Vagina (tissue), 2 donors: ENCODE results near the gene FNBP1L. TPM values are rescaled to one million over a fixed set of nuclear protein-coding genes. Genes with fewer than 3 reads are reported as not detected.

Source experiments
- DNase-seq, 2 donors: peaks; one replicate each; pipeline ENCODE4 v3.0.0-alpha.2; 2017; ENCODE audit errors: extremely low spot score in 2 of 2
- H3K27ac ChIP-seq: fragments of 200-600 bp; sonication (generic); one replicate; pipeline ENCODE4 v1.5.1; 2019
- H3K27me3 ChIP-seq: fragments of 200-600 bp; sonication (generic); one replicate; pipeline ENCODE4 v1.5.1; 2019
- H3K36me3 ChIP-seq, 2 donors: fragments of 200-600 bp; sonication (generic); one replicate each; pipeline ENCODE4 v1.5.1; 2017 to 2019
- H3K4me1 ChIP-seq: fragments of 200-600 bp; sonication (generic); one replicate; pipeline ENCODE4 v1.5.1; 2019
- H3K4me3 ChIP-seq, 2 donors: fragments of 200-600 bp; sonication (generic); 1 replicate in 1 of 2; 2 replicates in 1 of 2; pipeline ENCODE4 v1.5.1; 2016 to 2019
- H3K9me3 ChIP-seq: fragments of 200-600 bp; sonication (generic); one replicate; pipeline ENCODE4 v1.5.1; 2019
- POLR2A ChIP-seq, 2 donors: fragments of 450-650 bp; IDR thresholded peaks; one replicate each; pipeline ENCODE4 v1.6.1; 2017; ENCODE audit warnings: antibody characterized with exemption in 2 of 2, mild to moderate bottlenecking in 2 of 2, moderate library complexity in 2 of 2
- POLR2AphosphoS5 ChIP-seq, 2 donors: sonication (generic); formaldehyde crosslinking; IDR thresholded peaks; one replicate each; pipeline ENCODE4 v1.9.0; 2017; ENCODE audit warnings: antibody characterized with exemption in 2 of 2, mild to moderate bottlenecking in 2 of 2, low read depth in 1 of 2; ENCODE audit not compliant: insufficient read depth in 1 of 2
- intact Hi-C: fragments of 100-400 bp; cut with DNase I; formaldehyde crosslinking; loops from one replicate; pipeline ENCODE4 v1.15.1; 2023
- total RNA-seq: library from RNA; depleted of rRNA; stranded (reverse); fragments of >200 nt; gene quantifications from one replicate; pipeline ENCODE4 v1.2.3, GENCODE V29; 2016
- TF ChIP-seq, protein P1 (sequence below), 3 experiments: fragments of 450-650 bp in 2 of 3; fragments of 200-600 bp in 1 of 3; sonication (generic) in 1 of 3; IDR thresholded peaks; one replicate each; pipeline ENCODE4 v1.5.1; 2017 to 2019; ENCODE audit warnings: antibody characterized with exemption in 3 of 3, mild to moderate bottlenecking in 2 of 3, moderate library complexity in 2 of 3

Gene FNBP1L
- total RNA-seq, 1 donor from 2014 or later: 16.9 TPM

DNA sequence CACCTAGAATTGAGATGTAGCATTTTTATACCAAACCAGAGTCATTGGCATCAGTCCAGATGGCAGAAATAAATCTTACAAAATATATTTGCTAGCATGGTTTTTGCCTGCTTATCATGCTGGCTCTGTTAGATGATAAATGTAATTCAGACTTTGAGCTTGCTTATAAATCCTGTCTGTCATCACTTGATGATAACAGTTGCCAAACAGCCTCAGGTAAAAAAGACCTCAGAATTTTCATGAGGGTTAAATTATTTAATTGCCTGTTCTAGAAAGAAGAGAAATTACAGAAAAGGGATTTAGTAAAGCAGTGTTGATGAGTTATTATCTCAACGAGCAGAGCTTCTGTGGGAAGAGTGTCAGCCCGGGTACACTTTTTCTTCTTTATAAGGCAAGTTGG, 83.3 kb downstream of the FNBP1L start:
- Histone ChIP-seq H3K9me3 (no peaks in the 10 kb centered on the region), H3K27ac (no peak overlapping the region), H3K36me3 (peaks cover 0 to 8% of the 10 kb centered on the region in 2 donors), H3K27me3 (no peaks in the 10 kb centered on the region), H3K4me1 (no peaks in the 10 kb centered on the region), H3K4me3 (no peak overlapping the region)
- intact Hi-C loops: no loop called here
- TF ChIP-seq, protein P1, sequence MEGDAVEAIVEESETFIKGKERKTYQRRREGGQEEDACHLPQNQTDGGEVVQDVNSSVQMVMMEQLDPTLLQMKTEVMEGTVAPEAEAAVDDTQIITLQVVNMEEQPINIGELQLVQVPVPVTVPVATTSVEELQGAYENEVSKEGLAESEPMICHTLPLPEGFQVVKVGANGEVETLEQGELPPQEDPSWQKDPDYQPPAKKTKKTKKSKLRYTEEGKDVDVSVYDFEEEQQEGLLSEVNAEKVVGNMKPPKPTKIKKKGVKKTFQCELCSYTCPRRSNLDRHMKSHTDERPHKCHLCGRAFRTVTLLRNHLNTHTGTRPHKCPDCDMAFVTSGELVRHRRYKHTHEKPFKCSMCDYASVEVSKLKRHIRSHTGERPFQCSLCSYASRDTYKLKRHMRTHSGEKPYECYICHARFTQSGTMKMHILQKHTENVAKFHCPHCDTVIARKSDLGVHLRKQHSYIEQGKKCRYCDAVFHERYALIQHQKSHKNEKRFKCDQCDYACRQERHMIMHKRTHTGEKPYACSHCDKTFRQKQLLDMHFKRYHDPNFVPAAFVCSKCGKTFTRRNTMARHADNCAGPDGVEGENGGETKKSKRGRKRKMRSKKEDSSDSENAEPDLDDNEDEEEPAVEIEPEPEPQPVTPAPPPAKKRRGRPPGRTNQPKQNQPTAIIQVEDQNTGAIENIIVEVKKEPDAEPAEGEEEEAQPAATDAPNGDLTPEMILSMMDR (IDR thresholded peaks at IDR 0.05): no peak
- TF ChIP-seq POLR2AphosphoS5 (IDR thresholded peaks at IDR 0.05; ENCODE audit: insufficient read depth in 1 of 2, low read depth in 1 of 2) (no peak), POLR2A (IDR thresholded peaks at IDR 0.05) (no peak)
- DNase-seq: no peak

DNA sequence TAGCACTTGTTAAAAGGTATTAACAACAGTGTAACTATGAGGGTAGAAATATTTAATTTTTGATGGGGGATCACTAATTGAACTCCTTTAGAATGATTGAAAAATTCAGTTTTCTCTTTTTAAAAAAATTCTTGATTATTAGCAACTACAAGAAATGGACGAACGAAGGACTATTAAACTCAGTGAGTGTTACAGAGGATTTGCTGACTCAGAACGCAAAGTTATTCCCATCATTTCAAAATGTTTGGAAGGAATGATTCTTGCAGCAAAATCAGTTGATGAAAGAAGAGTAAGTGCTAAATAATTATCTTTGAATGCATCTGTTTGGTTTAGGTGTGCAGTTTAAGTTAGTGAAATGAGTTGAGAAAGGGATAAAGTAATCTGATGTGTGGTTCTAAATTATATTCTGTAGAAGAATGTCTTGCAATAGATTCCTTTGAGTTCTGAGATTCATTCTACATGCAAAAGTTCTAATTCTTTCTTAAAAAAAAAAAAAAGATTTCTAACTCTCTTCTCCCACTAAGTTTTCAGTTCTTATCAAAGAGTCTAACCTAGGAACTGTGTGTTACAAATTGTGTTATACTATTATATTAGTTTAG, 85.0 kb downstream of the FNBP1L start:
- no peaks in the 10 kb centered on the region for H3K9me3 ChIP-seq
- H3K27me3 ChIP-seq: no peaks in the 10 kb centered on the region
- peaks cover 0 to 8% of the 10 kb centered on the region in 2 donors for H3K36me3 ChIP-seq
- no peak for TF ChIP-seq POLR2A (IDR thresholded peaks at IDR 0.05)
- intact Hi-C loops: no loop called here
- H3K27ac ChIP-seq: no peak overlapping the region
- no peaks in the 10 kb centered on the region for H3K4me1 ChIP-seq
- DNase-seq: no peak
- H3K4me3 ChIP-seq: no peak overlapping the region

DNA sequence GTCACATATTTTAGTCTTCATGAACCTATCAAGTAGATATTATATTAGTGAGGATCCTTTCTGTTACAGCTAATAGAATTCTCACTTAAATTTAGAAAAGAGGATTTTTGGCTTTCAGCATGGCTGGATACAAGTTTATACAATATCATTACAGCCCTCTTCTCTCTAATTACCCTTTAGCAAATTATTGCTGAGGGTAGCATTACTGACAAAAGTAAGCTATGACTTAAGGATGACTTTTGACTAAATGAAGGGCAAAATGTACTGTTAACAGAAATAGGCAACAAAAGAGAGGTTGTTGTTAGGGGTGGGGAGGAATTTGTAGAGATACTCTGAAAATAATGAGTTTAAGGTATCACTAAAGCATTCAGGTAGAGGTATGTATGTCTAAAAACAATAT, 85.8 kb downstream of the FNBP1L start:
- H3K9me3 ChIP-seq: no peaks in the 10 kb centered on the region
- peaks cover 0 to 8% of the 10 kb centered on the region in 2 donors for H3K36me3 ChIP-seq
- no peak overlapping the region for H3K27ac ChIP-seq
- TF ChIP-seq, protein P1 (IDR thresholded peaks at IDR 0.05): no peak
- TF ChIP-seq POLR2AphosphoS5 (IDR thresholded peaks at IDR 0.05; ENCODE audit: insufficient read depth in 1 of 2, low read depth in 1 of 2) (no peak), POLR2A (IDR thresholded peaks at IDR 0.05) (no peak)
- H3K27me3 ChIP-seq: no peaks in the 10 kb centered on the region
- intact Hi-C loops: no loop called here
- no peaks in the 10 kb centered on the region for H3K4me1 ChIP-seq
- DNase-seq: no peak
- no peak overlapping the region for H3K4me3 ChIP-seq

DNA sequence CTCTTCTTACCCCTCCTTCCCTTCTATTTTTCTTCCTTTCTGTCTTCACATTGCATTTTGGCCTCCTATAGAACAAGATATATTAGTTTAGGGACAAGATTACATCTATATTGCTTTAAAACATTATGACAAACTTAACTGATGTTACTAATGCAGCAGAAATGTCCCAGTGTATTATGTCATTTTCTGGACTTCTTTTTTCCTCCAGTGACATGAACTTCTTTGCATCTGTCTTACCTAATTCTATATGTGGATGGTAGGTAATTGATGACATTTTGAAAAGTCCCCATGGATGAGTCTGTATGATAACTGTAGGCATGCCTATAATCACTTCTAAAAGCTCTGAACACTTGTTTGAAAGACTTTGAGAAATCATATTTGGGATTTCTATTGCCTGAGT, 89.5 kb downstream of the FNBP1L start:
- no peak for DNase-seq
- Histone ChIP-seq H3K36me3 (peaks cover 0 to 8% of the 10 kb centered on the region in 2 donors), H3K27ac (no peak overlapping the region), H3K9me3 (no peaks in the 10 kb centered on the region), H3K4me1 (no peaks in the 10 kb centered on the region), H3K4me3 (no peak overlapping the region), H3K27me3 (no peaks in the 10 kb centered on the region)
- TF ChIP-seq, protein P1 (IDR thresholded peaks at IDR 0.05): no peak
- TF ChIP-seq POLR2A (IDR thresholded peaks at IDR 0.05) (no peak), POLR2AphosphoS5 (IDR thresholded peaks at IDR 0.05; ENCODE audit: insufficient read depth in 1 of 2, low read depth in 1 of 2) (no peak)
- intact Hi-C loops: no loop called here

DNA sequence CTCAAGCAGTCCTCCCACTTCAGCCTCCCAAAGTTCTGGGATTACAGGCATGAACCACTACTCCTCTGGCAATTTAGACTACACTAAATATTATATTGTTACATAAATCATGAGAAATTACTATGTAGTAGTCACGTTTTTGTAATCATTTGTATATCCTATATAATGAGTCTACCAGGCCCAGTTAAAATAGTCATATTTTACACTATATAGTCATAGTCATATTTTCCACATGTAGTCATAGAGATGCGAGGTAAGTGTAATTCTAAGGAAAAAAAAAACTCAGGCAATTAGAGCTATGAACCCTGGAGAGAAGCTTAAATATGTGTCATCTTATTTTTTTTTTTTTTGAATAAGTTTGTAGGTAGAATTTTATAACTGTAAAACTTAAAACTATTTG, 90.0 kb downstream of the FNBP1L start:
- Histone ChIP-seq H3K4me1 (no peaks in the 10 kb centered on the region), H3K27me3 (no peaks in the 10 kb centered on the region), H3K4me3 (no peak overlapping the region), H3K36me3 (peaks cover 0 to 8% of the 10 kb centered on the region in 2 donors), H3K27ac (no peak overlapping the region), H3K9me3 (no peaks in the 10 kb centered on the region)
- no peak for DNase-seq
- TF ChIP-seq POLR2AphosphoS5 (IDR thresholded peaks at IDR 0.05; ENCODE audit: insufficient read depth in 1 of 2, low read depth in 1 of 2) (no peak), POLR2A (IDR thresholded peaks at IDR 0.05) (no peak)
- TF ChIP-seq, protein P1 (IDR thresholded peaks at IDR 0.05): no peak
- intact Hi-C loops: no loop called here
